RWPE2 (cell line): Measurements from ENCODE around the gene TTLL5.
"Not testable (repeated sequence)": the region's sequence is repeated elsewhere in the genome, so short reads cannot be mapped to it uniquely, and the experiment has no call there.

Source experiments
- ATAC-seq: fragments of 200-7000 bp; cut with Tn5 transposase; 3 replicates; pipeline ENCODE4 v1.9.1; 2021; ENCODE audit warnings: low read depth
- DNase-seq: peaks from one replicate; pipeline ENCODE4 v3.0.0-alpha.2; 2020; ENCODE audit warnings: low spot score
- H3K27ac ChIP-seq: fragments of 450-650 bp; 2 replicates; pipeline ENCODE4 v1.5.1; 2017; ENCODE audit warnings: mild to moderate bottlenecking; ENCODE audit not compliant: poor library complexity, severe bottlenecking
- H3K27me3 ChIP-seq: fragments of 250-450 bp; sonication (Bioruptor Pico); 2 replicates; pipeline ENCODE4 v1.5.1; 2021; ENCODE audit warnings: mild to moderate bottlenecking, moderate library complexity; ENCODE audit not compliant: insufficient read depth, poor library complexity, severe bottlenecking
- H3K36me3 ChIP-seq: fragments of 250-450 bp; sonication (Bioruptor Pico); 2 replicates; pipeline ENCODE4 v1.5.1; 2020; ENCODE audit warnings: low read depth, mild to moderate bottlenecking, moderate library complexity
- H3K4me1 ChIP-seq: fragments of 250-450 bp; sonication (Bioruptor Pico); 2 replicates; pipeline ENCODE4 v1.5.1; 2021; ENCODE audit warnings: mild to moderate bottlenecking, moderate library complexity; ENCODE audit not compliant: insufficient read depth, poor library complexity, severe bottlenecking
- H3K4me3 ChIP-seq: fragments of 250-450 bp; sonication (Bioruptor Pico); 2 replicates; pipeline ENCODE4 v1.5.1; 2021; ENCODE audit warnings: mild to moderate bottlenecking, moderate library complexity; ENCODE audit not compliant: severe bottlenecking
- H3K9me3 ChIP-seq: fragments of 250-450 bp; sonication (Bioruptor Pico); 2 replicates; pipeline ENCODE4 v1.5.1; 2021; ENCODE audit warnings: mild to moderate bottlenecking, moderate library complexity; ENCODE audit not compliant: severe bottlenecking
- TF ChIP-seq, protein P1 (sequence below): fragments of 450-650 bp; IDR thresholded peaks from one replicate; pipeline ENCODE4 v1.5.1; 2017; ENCODE audit warnings: mild to moderate bottlenecking, moderate library complexity; ENCODE audit not compliant: poor library complexity, severe bottlenecking

TTLL5 gene

GRCh38 chr14:75837151-75837787 is 176.2 kb downstream of the TTLL5 start:
- no peak overlapping the region for H3K27ac ChIP-seq
- ATAC-seq = no peak
- H3K36me3 ChIP-seq = peaks cover 17% of the 10 kb centered on the region
- TF ChIP-seq, protein P1, sequence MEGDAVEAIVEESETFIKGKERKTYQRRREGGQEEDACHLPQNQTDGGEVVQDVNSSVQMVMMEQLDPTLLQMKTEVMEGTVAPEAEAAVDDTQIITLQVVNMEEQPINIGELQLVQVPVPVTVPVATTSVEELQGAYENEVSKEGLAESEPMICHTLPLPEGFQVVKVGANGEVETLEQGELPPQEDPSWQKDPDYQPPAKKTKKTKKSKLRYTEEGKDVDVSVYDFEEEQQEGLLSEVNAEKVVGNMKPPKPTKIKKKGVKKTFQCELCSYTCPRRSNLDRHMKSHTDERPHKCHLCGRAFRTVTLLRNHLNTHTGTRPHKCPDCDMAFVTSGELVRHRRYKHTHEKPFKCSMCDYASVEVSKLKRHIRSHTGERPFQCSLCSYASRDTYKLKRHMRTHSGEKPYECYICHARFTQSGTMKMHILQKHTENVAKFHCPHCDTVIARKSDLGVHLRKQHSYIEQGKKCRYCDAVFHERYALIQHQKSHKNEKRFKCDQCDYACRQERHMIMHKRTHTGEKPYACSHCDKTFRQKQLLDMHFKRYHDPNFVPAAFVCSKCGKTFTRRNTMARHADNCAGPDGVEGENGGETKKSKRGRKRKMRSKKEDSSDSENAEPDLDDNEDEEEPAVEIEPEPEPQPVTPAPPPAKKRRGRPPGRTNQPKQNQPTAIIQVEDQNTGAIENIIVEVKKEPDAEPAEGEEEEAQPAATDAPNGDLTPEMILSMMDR = no peak
- H3K9me3 ChIP-seq = no peaks in the 10 kb centered on the region
- DNase-seq = no peak
- peaks cover 6% of the 10 kb centered on the region for H3K4me1 ChIP-seq
- H3K27me3 ChIP-seq = no peaks in the 10 kb centered on the region
- no peak overlapping the region for H3K4me3 ChIP-seq

- no peak for DNase-seq
- Histone ChIP-seq H3K36me3 (peaks cover 12% of the 10 kb centered on the region; the same call in 1 of the 2 replicates), H3K27ac (no peak overlapping the region), H3K27me3 (no peaks in the 10 kb centered on the region), H3K4me3 (no peak overlapping the region), H3K9me3 (no peaks in the 10 kb centered on the region), H3K4me1 (peaks cover 7% of the 10 kb centered on the region)
- ATAC-seq = no peak
- TF ChIP-seq, protein P1 = no peak
Measured at GRCh38 chr14:75840911-75841310, 179.9 kb downstream of the TTLL5 start.

- Histone ChIP-seq H3K4me1 (peaks cover 3% of the 10 kb centered on the region), H3K4me3 (no peak overlapping the region), H3K27ac (no peak overlapping the region), H3K9me3 (no peaks in the 10 kb centered on the region), H3K36me3 (peaks cover 13% of the 10 kb centered on the region), H3K27me3 (no peaks in the 10 kb centered on the region)
- DNase-seq (no peak), ATAC-seq (peak; percentile 46; the same call in 1 of the 3 replicates)
- TF ChIP-seq, protein P1 = no peak
Measured at GRCh38 chr14:75842551-75842950, 181.5 kb downstream of the TTLL5 start.

- Histone ChIP-seq H3K36me3 (peaks cover 9% of the 10 kb centered on the region), H3K27ac (no peak overlapping the region), H3K4me1 (peaks cover 3% of the 10 kb centered on the region), H3K4me3 (no peak overlapping the region), H3K9me3 (no peaks in the 10 kb centered on the region), H3K27me3 (no peaks in the 10 kb centered on the region)
- DNase-seq (no peak), ATAC-seq (no peak)
- TF ChIP-seq, protein P1 = no peak
Measured at GRCh38 chr14:75844486-75844885, 183.4 kb downstream of the TTLL5 start.

DNA sequence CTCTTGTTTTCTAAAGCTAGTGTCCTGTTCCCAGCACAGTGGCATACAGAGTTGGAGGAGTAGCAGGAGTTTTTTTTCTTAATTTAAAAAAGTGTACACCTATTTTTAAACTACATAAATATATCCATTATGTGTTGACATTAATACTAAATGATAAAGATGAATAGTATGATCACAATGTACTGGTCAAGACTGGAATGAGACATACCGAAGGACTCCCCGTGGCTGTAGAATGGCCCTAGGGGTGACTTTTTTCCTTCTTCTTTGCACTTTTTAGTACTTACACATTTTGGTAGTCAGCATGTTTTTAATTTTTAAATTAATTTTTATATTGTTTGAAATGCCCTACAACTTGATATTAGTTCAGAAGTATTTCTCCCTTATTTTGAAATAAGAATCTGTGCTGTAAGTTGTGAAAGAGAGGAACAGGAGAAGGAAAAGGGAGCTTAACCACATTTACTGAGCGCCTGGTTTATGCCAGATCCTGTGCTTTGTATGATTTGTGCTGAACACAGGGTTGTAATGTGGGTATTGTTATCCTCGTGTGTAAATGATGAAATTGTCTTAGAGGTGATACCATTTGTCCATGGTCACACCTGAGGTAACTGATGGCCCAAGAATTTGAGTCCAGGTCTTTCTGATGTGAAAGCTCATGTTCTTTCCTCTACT is 184.2 kb downstream of the TTLL5 start:
- H3K4me1 ChIP-seq = peaks cover 3% of the 10 kb centered on the region
- no peaks in the 10 kb centered on the region for H3K9me3 ChIP-seq
- H3K27me3 ChIP-seq = no peaks in the 10 kb centered on the region
- DNase-seq (no peak), ATAC-seq (no peak)
- no peak overlapping the region for H3K27ac ChIP-seq
- TF ChIP-seq, protein P1 = no peak
- H3K36me3 ChIP-seq = peaks cover 6% of the 10 kb centered on the region; the same call in 1 of the 2 replicates
- no peak overlapping the region for H3K4me3 ChIP-seq

DNA sequence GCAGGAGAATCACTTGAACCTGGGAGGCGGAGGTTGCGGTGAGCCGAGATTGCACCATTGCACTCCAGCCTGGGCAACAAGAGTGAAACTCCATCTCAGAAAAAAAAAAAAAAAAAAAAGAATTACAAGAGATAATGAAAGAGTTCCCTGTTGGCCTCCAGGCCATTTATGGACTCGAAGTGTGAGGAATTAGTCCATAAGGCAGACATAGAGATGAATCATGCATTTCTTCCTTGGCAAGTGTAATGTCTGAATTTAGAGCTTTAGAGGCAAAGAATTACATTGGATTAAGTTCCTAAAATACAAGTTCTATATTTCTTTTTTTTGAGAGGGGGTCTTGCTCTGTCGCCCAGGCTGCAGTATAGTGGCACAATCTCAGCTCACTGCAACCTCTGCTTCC is 185.6 kb downstream of the TTLL5 start:
- DNase-seq, H3K36me3 ChIP-seq, ATAC-seq, H3K27me3 ChIP-seq, H3K4me3 ChIP-seq, H3K4me1 ChIP-seq, H3K27ac ChIP-seq, H3K9me3 ChIP-seq: not testable (repeated sequence)
